ENCODE results near the gene VEZF1.

DNA sequence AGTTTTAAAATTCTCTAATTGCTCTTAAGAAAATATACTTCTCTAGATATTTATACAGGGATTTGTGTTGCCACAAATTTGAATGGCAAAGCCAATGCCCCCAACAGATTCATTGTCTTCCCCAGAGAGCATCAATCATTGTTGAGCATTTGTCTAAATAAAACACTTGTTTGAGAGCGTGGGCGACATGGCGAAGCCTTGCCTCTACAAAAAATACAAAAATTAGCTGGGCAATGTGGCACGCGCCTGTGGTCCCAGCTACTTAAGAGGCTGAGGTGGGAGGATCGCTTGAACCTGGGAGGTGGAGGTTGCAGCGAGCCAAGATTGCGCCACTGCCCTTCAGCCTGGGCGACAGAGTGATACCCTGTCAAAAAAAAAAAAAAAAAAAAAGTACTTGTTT is 32.3 kb upstream of the VEZF1 start:
- TF ChIP-seq GATA2 (IDR thresholded peaks at IDR 0.05; ENCODE audit: low read depth, low read length) (no peak), GATA3 (IDR thresholded peaks at IDR 0.05; ENCODE audit: low read depth, low read length) (no peak)
